Epithelial cell of esophagus (primary cell): ENCODE results near the gene LIG4.
A peak's percentile ranks its signal among the peaks of the same experiment; 100 is the strongest.
"Not testable (repeated sequence)": the region's sequence is repeated elsewhere in the genome, so short reads cannot be mapped to it uniquely, and the experiment has no call there.

Experiments used
- DNase-seq: peaks from one replicate; pipeline ENCODE4 v3.0.0; 2010; ENCODE audit warnings: low read depth
- H3K4me3 ChIP-seq: 2 replicates; pipeline ENCODE4 v1.5.1; 2011; ENCODE audit warnings: mild to moderate bottlenecking, low read length, control low read depth
- CTCF ChIP-seq: IDR thresholded peaks from 2 replicates; pipeline ENCODE4 v1.5.1; 2011; ENCODE audit warnings: low read depth, mild to moderate bottlenecking, low read length, control low read depth, inconsistent platforms; ENCODE audit not compliant: insufficient read depth; ENCODE audit errors: missing control alignments

Gene LIG4

GRCh38 chr13:108226184-108226583 lies 10.8 kb upstream of the LIG4 start:
- TF ChIP-seq CTCF, result no peak
- no peak overlapping the region for H3K4me3 ChIP-seq
- DNase-seq, result no peak

DNA sequence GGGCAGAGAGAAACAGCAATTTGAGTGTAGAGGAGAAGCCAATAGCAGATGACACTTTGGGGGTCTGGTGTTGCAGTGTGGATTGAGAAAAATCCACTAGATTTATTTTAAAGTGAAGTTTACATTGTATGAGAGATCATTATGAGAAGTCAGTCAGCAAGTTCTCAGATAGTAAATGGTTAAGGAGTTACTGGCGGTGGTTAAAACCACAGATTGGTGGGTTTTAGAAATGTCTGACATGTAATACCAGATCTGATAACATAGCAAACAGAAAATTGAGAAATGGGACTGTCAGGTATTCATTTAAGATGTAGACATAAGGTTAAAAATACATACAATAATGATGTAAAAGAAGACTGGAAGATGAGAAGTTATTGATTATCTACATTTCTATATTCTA lies 10.1 kb upstream of the LIG4 start:
- no peak overlapping the region for H3K4me3 ChIP-seq
- TF ChIP-seq CTCF, result no peak
- no peak for DNase-seq

DNA sequence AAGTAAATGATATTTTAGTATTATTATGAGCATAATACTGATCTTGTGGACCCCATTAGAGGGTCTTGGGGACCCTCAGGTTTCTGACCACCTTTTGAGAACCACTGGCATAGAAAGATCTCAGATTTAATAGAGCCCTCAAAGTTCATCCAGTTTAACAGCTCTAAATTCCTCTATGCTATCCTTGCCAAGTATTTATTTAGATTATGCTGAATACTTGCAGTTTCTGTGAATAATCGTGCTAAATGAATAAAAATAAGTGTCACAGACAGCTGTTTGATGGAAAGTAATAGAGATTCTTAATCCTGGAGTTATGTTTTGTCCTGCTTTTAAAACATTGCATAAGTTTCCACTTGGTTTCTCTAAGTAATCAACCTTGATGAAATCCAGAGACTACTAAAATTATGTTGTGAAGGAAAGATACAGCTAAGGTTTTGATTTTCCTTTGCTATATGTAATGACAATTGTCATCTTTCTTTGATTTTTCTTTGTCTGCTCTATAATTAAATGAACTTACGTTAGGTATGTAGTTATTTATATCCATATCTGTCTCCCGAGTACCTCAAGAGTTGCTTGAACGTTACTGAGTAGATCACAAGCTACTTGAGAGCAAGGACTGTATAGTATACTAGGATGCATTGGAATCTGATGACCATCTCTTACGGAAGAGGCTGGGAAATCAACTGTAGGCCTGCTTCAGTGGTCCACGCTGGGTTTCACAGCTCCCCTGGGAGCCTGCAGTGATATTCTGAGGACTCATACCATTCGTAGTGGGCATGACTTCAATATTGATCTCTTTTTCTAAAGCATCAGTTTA lies 8.6 kb upstream of the LIG4 start:
- no peak for TF ChIP-seq CTCF
- no peak overlapping the region for H3K4me3 ChIP-seq
- DNase-seq, result no peak

- peak; percentile 91 for DNase-seq
Measured at GRCh38 chr13:108220041-108220440, 4.7 kb upstream of the LIG4 start.

DNA sequence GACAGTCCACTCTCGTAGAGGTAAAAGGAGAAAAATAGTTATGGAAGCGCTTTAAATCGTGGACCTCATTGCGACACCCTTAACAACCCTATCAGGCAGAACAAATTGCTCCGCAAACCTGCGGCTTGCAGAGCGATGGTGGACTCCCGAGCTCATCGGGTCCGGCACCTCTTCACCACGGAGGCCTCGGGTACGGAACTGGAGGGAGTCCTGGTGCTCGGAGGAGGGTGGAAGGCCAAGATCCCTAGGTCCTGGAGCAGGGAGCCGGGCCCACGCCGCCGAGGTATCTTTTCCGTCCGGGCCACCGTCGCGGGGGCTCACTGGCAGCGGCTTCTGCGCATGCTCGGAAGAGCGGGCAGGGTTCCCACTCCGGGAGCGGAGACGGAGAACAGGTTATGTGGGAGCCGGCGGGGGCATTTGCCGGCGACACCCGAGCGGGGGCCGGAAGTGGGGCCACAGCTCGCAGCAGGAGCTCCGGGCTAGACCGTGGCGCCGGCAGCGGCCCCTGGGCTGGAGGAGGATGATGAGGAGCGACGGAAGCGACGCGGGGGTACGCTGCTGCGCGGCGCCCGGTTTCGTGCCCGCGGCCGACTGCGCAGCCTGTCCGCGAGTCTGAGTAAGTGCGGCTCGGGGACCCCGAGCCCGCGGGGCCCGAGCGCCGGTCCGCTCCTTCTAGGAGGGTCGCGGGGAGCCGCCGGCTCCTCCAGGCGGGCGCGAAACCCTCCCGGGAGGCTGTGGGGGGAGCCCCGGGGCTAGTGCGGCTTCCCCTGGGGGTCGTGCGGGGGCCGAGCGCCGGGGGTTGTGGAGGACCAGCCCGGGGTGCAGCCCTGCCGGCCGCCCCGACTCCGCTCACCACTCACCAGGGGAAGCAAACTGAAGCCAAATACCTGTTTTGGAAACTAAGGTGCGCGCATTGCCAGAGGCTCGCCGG lies 3.0 kb upstream of the LIG4 start, which contains the start of gene ABHD13:
Gene ABHD13, plus strand, starts transcription at position 349 of the 931 bp plus-strand sequence. CDS start 10,827 bp downstream, outside the sequence.
- DNase-seq, result peak; percentile 90
- no peak for TF ChIP-seq CTCF
- H3K4me3 ChIP-seq, result peak within 1 kb of the TSS; percentile 78

More at GRCh38 chr13:108220041-108220440, 4.7 kb upstream of the LIG4 start:
- H3K4me3 ChIP-seq, result peak overlapping the region; percentile 78
- peak; percentile 49 for TF ChIP-seq CTCF

DNA sequence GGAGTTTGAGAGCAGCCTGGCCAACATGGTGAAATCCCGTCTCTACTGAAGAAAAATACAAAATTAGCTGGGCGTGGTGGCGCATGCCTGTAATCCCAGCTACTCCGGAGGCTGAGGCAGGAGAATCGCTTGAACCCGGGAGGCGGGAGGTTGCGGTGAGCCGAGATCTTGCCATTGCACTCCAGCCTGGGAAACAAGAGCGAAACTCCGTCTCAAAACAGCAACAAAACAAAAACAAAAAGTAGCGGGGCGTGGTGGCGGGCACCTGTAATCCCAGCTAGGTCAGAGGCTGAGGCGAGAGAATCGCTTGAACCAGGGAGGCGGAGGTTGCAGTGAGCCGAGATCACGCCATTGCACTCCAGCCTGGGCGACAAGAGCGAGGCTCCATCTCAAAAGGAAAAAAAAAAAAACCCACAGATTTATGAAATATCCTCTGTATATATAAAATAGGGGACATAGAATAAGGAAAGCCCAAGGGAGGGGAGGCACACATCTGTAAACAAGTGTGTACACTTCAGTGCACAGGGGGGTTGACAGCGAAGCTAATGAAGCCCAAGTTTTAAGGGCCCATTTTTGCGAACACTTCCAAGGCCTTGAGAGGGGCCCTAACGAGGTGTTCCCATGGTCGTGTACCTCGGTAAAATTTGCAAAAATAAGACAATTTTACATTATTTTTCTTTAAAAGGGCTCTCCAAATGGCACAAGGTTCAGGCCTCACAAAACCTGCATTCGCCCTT lies 2.1 kb upstream of the LIG4 start:
- DNase-seq, result not testable (repeated sequence)

More for the DNA sequence above, 2.1 kb upstream of the LIG4 start:
- H3K4me3 ChIP-seq, result peak overlapping the region; percentile 78
